GM10248 (cell line): ENCODE measurements around the gene SWI5.
"Not testable (repeated sequence)": the region's sequence is repeated elsewhere in the genome, so short reads cannot be mapped to it uniquely, and the experiment has no call there.

Experiments
- CTCF ChIA-PET: fragments of 300-600 bp; sonication (Branson Sonifier 250); formaldehyde crosslinking; extraction: SDS; loops from one replicate; lab custom pipeline; 2021; ENCODE audit warnings: antibody characterized with exemption; lab: Yijun Ruan, JAX
- POLR2A ChIA-PET: fragments of 350-650 bp; sonication (Branson Sonifier 250); formaldehyde crosslinking; extraction: SDS; loops from one replicate; lab custom pipeline; 2020; ENCODE audit warnings: antibody characterized with exemption; lab: Yijun Ruan, JAX
- DNase-seq: peaks from one replicate; pipeline ENCODE4 v3.0.0; 2012; ENCODE audit errors: extremely low spot score
- CTCF ChIP-seq: IDR thresholded peaks from 2 replicates; pipeline ENCODE4 v1.5.1; 2012; ENCODE audit warnings: mild to moderate bottlenecking, low read depth; ENCODE audit errors: extremely low read depth, missing control alignments, control extremely low read depth

The SWI5 gene

GRCh38 chr9:128276008-128276573 is at the start of gene SWI5:
Gene SWI5, plus strand, starts transcription at chr9:128276276.
- no peak for TF ChIP-seq CTCF
- ChIA-PET CTCF (interaction anchor here (1.2 to 3.2 kb wide), 2 partner anchors 14 to 19 kb away, joined by 3 to 12 read pairs; no protein-coding TSS in a partner anchor), POLR2A (interaction anchor here (0.5 to 1.1 kb wide), 6 partner anchors 21 to 362 kb away, joined by 3 to 6 read pairs (median 3); no protein-coding TSS in a partner anchor)
- DNase-seq: peak; percentile 100

DNA sequence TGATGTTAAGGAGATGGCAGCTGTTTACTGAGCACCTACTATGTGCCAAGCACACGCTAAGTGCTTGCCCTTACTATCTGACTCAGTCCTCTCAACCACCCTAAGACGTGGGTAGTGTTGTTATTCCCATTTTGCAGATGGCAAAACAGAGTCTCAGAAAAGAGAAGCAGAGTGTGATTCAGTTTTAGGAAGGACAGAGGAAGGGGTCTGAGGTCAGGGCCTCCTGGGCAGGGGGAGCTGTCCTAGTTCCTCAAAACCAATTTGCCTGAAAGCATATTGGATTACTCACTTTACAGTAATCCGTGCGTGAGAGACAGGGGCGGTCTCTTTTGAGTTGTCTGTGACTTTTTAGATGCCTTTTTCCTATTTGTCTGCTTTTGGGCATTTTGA is 49.7 kb upstream of the SWI5 start:
- ChIA-PET POLR2A (no interaction called here), CTCF (no interaction called here)
- no peak for TF ChIP-seq CTCF
- DNase-seq: no peak

DNA sequence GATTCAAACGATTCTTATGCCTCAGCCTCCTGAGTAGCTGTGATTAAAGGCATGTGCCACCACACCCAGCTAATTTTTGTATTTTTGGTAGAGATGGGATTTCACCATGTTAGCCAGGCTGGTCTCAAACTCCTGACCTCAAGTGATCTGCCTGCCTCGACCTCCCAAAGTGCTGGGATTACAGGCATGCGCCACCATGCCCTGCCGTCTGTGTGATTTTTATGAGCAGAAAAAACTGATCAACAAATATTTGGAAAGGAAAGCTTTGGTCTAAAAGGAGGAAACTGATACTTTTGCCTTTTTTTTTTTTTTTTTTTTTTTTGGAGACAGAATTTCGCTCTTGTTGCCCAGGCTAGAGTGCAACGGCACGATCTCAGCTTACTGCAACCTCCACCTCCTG is 45.2 kb upstream of the SWI5 start:
- CTCF ChIA-PET: interaction anchor here (1.1 to 1.2 kb wide), 2 partner anchors 9 to 24 kb away, joined by 3 to 4 read pairs; no protein-coding TSS in a partner anchor
- POLR2A ChIA-PET, DNase-seq: not testable (repeated sequence)

DNA sequence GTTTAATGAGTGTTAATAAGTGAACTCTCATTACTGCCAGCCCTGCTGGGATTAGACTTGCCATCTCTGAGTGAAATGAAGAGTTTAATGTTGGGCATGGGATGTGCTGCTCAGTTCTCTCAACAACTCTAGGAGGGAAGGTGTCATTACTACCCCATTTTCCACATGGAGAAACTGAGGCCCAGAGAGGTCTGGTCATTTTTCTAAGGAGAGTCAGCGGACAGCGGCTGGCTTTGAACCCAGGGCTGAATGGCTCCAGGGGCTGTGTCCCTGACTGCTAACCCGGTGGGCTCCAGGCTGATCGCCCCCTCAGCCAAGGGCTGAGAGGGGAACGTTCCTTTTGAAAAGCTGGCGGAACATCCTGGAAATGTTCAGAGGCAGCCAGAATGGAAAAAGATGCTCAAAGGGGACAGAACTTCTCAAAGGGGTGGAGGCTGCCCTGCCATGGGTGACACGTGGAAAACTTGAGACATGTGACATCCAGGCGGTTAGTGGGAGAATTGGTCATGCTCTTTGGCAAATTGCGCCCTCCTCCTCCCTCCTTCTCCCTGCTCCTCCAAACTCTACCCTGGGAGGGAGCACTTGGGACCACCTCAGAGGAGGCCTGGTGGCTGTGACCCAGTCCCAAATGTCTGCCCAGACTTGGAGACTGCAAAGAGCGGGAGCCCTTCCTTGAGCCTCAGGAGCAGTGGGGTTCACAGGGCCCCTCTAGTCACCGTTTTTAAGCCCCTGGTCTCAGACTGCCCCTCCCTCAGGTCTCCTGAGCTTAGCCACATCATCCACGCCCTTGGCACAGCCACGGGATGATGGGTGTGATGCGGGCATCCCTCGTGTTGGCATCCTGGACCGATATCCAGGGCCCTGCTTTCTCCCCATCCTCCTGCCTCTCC is 44.2 kb upstream of the SWI5 start:
- CTCF ChIA-PET: interaction anchor here (1.2 kb wide), 1 partner anchor 23 kb away, joined by 3 read pairs; no protein-coding TSS in a partner anchor
- TF ChIP-seq CTCF: no peak
- POLR2A ChIA-PET: no interaction called here
- no peak for DNase-seq

- DNase-seq: no peak
- POLR2A ChIA-PET: no interaction called here
- CTCF ChIA-PET: interaction anchor here (0.9 kb wide), 1 partner anchor 8 kb away, joined by 4 read pairs; no protein-coding TSS in a partner anchor
- no peak for TF ChIP-seq CTCF
Observed at GRCh38 chr9:128232528-128233428, 43.3 kb upstream of the SWI5 start.

- no peak for DNase-seq
- ChIA-PET CTCF (no interaction called here), POLR2A (no interaction called here)
- no peak for TF ChIP-seq CTCF
Observed at GRCh38 chr9:128233817-128234406, 42.2 kb upstream of the SWI5 start.
